ENCODE measurements around the gene HTR5A. TPM values are rescaled to one million over a fixed set of nuclear protein-coding genes. Genes with fewer than 3 reads are reported as not detected.

The HTR5A gene
- total RNA-seq, 2 experiments from 2014 or later: not detected

- ChIA-PET POLR2A (no interaction called here), CTCF (no interaction called here)
- Mint-ChIP-seq H3K4me3 (no peak overlapping the region), H3K4me1 (ENCODE audit: low read depth) (no peaks in the 10 kb centered on the region), H3K27me3 (peaks cover 14% of the 10 kb centered on the region), H3K9me3 (no peaks in the 10 kb centered on the region), H3K27ac (no peak overlapping the region), H3K36me3 (ENCODE audit: low read depth) (no peaks in the 10 kb centered on the region)
- no peak for TF ChIP-seq CTCF (IDR thresholded peaks at IDR 0.05)
- DNase-seq (no peak), ATAC-seq (no peak)
- intact Hi-C loops (cut with micrococcal nuclease): no loop called here
Measured at GRCh38 chr7:155108144-155108901, 38.2 kb downstream of the HTR5A start.

GRCh38 chr7:155109121-155109520 is 39.0 kb downstream of the HTR5A start:
- H3K27me3 Mint-ChIP-seq: peaks cover 14% of the 10 kb centered on the region
- H3K27ac Mint-ChIP-seq: no peak overlapping the region
- no peak for DNase-seq
- CTCF ChIA-PET: no interaction called here
- intact Hi-C loops (cut with micrococcal nuclease): no loop called here
- no peaks in the 10 kb centered on the region for H3K36me3 Mint-ChIP-seq (ENCODE audit: low read depth)
- no peak overlapping the region for H3K4me3 Mint-ChIP-seq
- no peak for ATAC-seq
- no peak for TF ChIP-seq CTCF (IDR thresholded peaks at IDR 0.05)
- H3K4me1 Mint-ChIP-seq (ENCODE audit: low read depth): no peaks in the 10 kb centered on the region
- no peaks in the 10 kb centered on the region for H3K9me3 Mint-ChIP-seq
- POLR2A ChIA-PET: no interaction called here

GRCh38 chr7:155115288-155115687 is 45.2 kb downstream of the HTR5A start:
- Mint-ChIP-seq H3K4me3 (no peak overlapping the region), H3K9me3 (peaks cover 7% of the 10 kb centered on the region), H3K27ac (no peak overlapping the region), H3K4me1 (ENCODE audit: low read depth) (no peaks in the 10 kb centered on the region), H3K36me3 (ENCODE audit: low read depth) (no peaks in the 10 kb centered on the region), H3K27me3 (peaks cover 9% of the 10 kb centered on the region)
- ATAC-seq (no peak), DNase-seq (no peak)
- ChIA-PET CTCF (no interaction called here), POLR2A (no interaction called here)
- intact Hi-C loops (cut with micrococcal nuclease): no loop called here
- TF ChIP-seq CTCF (IDR thresholded peaks at IDR 0.05): no peak

GRCh38 chr7:155119801-155120382 is 49.8 kb downstream of the HTR5A start:
- DNase-seq (no peak), ATAC-seq (no peak)
- ChIA-PET POLR2A (no interaction called here), CTCF (no interaction called here)
- TF ChIP-seq CTCF (IDR thresholded peaks at IDR 0.05): no peak
- Mint-ChIP-seq H3K4me3 (no peak overlapping the region), H3K27ac (no peak overlapping the region), H3K9me3 (peaks cover 7% of the 10 kb centered on the region), H3K36me3 (ENCODE audit: low read depth) (no peaks in the 10 kb centered on the region), H3K4me1 (ENCODE audit: low read depth) (no peaks in the 10 kb centered on the region), H3K27me3 (peaks cover 10% of the 10 kb centered on the region)
- intact Hi-C loops (cut with micrococcal nuclease): no loop called here

- TF ChIP-seq CTCF (IDR thresholded peaks at IDR 0.05): no peak
- intact Hi-C loops (cut with micrococcal nuclease): no loop called here
- Mint-ChIP-seq H3K9me3 (peaks cover 7% of the 10 kb centered on the region), H3K27me3 (peaks cover 10% of the 10 kb centered on the region), H3K4me3 (no peak overlapping the region), H3K4me1 (ENCODE audit: low read depth) (no peaks in the 10 kb centered on the region), H3K36me3 (ENCODE audit: low read depth) (no peaks in the 10 kb centered on the region), H3K27ac (no peak overlapping the region)
- DNase-seq (no peak), ATAC-seq (no peak)
- ChIA-PET CTCF (no interaction called here), POLR2A (no interaction called here)
Measured at GRCh38 chr7:155120460-155120859, 50.3 kb downstream of the HTR5A start.
